Stimulated activated CD4-positive, alpha-beta T cell treated with anti-CD3 and anti-CD28 coated beads, Interleukin-1b, Interleukin-23, amount 100 ng/mL, for 48 hours (primary cell): ENCODE measurements around the gene CENPL.
"Not testable (repeated sequence)": the region's sequence is repeated elsewhere in the genome, so short reads cannot be mapped to it uniquely, and the experiment has no call there.

Source experiments
- DNase-seq: peaks from one replicate; pipeline ENCODE4 v3.0.0-alpha.2; 2020

CENPL gene

DNA sequence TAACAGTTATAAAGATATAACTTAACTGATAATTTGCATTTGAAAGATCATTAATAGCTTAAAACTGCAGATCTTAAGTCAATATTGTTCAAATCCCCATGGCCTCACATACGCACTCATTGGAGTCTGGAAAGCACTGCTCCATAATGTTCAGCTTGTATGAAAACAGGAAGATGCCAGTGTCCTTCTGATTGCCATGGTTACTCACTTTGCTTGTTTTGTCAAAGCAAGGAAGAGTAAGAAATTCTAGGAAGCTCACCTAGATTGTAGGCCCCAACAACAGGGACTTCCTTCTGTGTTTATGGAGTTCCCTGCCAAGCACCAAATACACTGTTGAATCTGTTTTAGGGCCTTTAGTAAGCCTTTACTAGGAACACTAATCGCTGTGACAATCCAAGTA is 32.2 kb upstream of the CENPL start:
- DNase-seq = no peak

DNA sequence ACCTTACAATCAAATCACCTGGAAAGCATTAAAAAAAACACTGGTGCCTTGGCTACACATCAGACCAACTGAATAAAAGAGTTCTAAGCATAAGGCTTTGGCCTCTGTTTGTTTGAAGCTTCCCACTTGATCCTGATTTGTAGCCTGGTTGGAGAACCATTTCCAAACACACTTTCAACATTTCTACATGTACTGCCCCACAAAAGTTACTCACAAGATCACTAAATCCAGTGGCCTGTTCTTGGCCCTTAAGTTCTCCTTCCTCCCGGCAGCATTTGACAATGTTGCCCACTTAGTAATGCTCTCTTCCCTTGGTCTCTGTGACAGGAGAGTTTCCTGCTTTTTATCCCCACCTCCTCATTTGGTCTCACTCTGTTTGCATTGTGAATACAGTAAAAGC is 31.3 kb upstream of the CENPL start:
- DNase-seq = no peak

GRCh38 chr1:173853074-173853473 is 28.4 kb upstream of the CENPL start:
- DNase-seq = no peak

GRCh38 chr1:173852105-173852504 is 27.4 kb upstream of the CENPL start:
- no peak for DNase-seq

- no peak for DNase-seq
These were observed 8.1 kb upstream of the CENPL start for GRCh38 chr1:173832748-173833147.

DNA sequence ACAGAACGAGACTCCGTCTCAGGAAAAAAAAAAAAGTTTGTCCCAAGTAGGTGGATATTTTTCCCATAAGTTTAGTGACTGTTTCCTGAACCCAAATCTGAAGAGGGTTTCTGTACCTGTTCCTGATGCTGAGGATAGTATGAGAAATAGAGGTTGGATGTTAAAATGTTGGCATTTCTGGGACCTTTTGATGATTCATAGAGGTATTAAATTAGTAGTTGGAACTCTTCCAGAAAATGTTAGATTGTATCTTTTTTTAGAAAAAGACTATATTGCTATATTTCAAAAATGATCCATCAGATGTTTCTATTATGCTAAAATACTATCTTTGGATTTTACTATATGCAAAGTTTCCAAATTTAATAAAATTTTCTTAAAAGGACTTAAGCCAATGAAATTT is 2.9 kb upstream of the CENPL start:
- DNase-seq = no peak

DNA sequence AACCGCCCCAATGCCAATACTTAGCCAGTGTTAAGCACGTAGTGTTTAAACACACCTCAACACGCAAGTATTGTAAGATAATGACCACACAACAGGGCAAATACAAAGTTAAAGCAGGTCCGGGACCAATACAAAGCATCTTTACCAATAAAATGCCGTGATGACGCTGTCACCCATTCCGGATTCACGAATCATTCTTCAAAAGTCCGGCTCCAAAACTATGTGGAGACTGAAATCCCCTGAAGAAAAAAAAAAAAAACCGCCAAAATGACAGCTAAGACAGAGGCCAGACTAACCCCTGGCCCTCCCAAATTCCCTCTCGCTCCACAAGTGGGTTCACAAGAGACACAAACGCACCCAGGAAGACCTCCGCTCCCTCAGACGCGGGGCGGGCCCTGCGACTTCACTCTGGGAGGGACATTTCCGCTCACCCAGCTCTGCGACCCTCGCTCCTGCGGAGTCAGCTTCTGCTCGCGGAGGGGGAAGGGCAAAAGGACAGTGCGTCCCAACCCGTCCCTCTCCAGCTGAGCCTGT is 835 bp downstream of the CENPL start:
- DNase-seq = no peak

- DNase-seq = no peak
These were observed 3.0 kb downstream of the CENPL start for GRCh38 chr1:173821680-173822079.

DNA sequence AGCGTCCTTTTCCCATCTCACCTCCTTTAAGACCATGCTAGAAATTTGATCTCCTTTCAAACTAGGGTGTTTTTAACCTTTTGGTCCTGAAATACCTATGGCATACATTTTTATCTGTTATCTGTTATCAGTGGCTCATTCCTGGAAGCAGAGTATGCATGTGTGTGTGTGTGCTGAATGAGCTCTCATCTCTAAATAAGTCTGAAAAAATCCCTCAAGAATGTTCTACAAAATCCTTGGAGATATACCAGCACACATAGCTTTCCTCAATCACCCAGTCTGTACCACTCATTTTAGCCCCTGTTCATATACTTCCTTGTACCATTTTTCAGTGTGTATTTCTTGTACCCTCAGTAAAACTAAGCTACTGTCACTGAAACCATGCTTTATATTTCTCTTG is 6.2 kb downstream of the CENPL start:
- no peak for DNase-seq

GRCh38 chr1:173813654-173814053 is 11.0 kb downstream of the CENPL start:
- DNase-seq = not testable (repeated sequence)

DNA sequence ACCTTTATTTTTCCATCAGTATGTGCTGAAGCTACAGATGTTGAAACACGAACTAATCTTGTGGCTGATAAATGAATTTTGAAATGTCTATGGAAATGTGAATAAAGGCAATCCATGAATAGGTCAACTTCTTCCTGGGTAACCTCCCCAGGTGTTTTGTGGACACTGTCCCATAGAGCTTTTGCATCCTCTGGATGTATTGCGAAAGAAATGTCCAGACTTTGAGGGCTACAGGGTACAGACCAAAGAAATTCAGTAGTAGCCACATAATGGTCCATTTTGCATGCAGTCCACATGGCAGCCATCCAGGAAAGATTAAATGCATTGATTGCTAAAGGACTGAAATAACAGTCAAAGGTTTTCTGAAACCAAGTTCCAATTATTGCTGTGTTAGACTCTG is 21.7 kb downstream of the CENPL start:
- no peak for DNase-seq

- DNase-seq = not testable (repeated sequence)
These were observed 24.7 kb downstream of the CENPL start for GRCh38 chr1:173799995-173800394.

- no peak for DNase-seq
These were observed 26.6 kb downstream of the CENPL start for GRCh38 chr1:173798078-173798477.

DNA sequence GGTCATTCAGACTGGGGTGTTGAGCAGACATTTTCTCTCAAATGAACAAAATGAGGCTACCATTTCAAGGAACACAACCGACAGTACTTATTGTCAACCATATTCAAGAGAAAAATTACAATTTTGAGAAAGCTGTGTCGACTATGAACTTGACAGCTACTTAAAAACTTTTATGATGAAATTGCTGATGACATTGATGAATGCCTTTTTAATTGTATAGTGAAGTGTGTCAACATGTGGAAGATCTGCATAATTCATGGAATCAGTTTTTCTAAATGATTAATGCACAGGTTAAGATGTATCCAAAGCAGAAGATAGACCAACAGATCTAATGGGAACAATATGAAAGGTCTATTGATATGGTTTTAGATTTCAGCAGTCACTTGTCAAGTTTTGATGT is 34.8 kb downstream of the CENPL start:
- no peak for DNase-seq

DNA sequence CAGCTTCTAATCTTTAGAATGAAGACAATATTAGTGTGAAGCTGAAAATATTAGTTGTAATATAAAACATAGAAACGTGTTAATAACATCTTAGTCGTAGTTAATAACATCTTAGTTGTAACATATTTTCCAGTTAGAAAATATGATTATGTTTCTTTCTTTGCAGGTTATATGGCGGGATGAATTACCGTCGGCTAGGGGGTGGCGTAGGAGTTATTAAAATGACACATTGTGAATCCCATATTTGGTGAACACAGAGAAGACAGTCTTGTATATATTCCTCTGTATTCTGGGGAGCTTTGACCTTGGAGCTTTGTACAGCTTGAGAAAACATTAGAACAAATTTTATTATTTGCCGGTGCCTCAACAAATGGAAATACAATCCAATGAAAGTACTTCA is 39.7 kb downstream of the CENPL start:
- no peak for DNase-seq

GRCh38 chr1:173779936-173780335 is 44.7 kb downstream of the CENPL start:
- no peak for DNase-seq

- DNase-seq = no peak
These were observed 49.0 kb downstream of the CENPL start for GRCh38 chr1:173775578-173776226.

DNA sequence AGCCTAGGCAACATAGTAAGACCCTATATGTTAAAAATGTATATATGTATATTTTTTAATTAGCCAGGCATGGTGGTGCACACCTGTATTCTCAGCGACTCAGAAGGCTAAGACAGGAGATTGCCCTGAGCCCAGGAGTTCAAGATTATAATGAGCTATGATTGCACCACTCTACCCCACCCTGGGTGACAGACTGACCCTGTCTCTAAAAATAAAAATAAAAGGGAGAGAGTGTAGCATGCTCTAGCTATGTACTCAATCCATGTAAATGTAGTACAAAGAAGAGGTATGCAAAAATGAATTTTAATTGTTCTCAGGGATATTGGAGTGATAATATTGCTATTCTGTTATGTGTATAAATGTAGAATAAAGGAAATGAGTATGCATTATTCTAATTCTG is 53.1 kb downstream of the CENPL start:
- no peak for DNase-seq

DNA sequence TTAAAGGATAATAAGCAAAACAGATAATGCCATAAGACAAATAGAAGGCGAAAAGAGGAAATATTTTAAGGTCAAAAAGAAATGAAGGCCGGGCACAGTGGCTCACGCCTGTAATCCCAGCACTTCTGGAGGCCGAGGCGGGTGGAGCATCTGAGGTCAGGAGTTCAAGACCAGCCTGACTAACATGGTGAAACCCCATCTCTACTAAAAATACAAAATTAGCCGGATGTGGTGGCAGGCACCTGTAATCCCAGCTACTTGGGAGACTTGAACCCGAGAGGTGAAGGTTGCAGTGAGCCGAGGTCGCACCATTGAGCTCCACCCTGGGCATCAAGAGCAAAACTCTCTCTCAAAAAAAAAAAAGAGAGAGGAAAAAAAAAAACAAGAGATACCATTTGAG is 54.4 kb downstream of the CENPL start:
- DNase-seq = peak; percentile 2

- no peak for DNase-seq
These were observed 55.9 kb downstream of the CENPL start for GRCh38 chr1:173768827-173769226.

GRCh38 chr1:173768206-173768605 is 56.5 kb downstream of the CENPL start:
- DNase-seq = no peak

DNA sequence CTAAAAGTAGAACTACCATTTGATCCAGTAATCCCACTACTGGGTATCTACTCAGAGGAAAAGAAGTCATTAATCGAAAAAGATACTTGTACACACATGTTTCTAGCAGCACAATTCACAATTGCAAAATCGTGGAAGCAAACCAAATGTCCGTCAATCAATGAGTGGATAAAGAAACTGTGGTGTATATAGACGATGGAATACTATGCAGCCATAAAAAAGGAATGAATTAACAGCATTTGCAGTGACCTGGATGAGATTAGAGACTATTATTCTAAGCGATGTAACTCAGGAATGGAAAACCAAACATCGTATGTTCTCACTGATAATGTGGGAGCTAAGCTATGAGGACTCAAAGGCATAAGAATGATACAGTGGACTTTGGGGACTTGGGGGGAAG is 60.4 kb downstream of the CENPL start:
- DNase-seq = not testable (repeated sequence)

- DNase-seq = no peak
These were observed 65.7 kb downstream of the CENPL start for GRCh38 chr1:173758980-173759379.

DNA sequence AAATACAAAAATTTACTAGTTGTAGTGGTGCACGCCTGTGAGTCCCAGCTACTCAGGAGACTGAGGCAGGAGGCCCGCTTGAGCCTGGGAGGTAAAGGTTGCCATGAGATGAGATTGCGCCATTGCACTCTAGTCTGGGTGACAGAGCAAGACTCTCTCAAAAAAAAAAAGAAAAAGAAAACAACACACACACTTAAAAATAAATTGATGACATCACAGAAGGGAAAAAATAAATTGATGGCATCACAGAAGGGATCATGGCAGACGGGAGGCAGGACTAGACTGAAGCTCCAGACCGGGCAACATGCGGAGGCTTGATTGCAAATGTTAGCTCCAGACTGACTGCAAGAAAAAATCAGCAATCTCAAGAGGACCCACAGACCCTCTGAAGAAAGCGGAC is 66.6 kb downstream of the CENPL start:
- DNase-seq = no peak

- DNase-seq = no peak
These were observed 67.0 kb downstream of the CENPL start for GRCh38 chr1:173757666-173758065.
